DMS153 treated with DMSO at 0.1 percent for 48 hours (cell line): Measurements from ENCODE around the gene PADI2.
A peak's percentile ranks its signal among the peaks of the same experiment; 100 is the strongest.

ENCODE experiments used
- DNase-seq: peaks from one replicate; lab custom pipeline; 2025; ENCODE audit not compliant: unreplicated experiment; lab: John Stamatoyannopoulos, UW

The PADI2 gene

GRCh38 chr1:17140279-17140678 is 21.0 kb upstream of the PADI2 start:
- no peak for DNase-seq

DNA sequence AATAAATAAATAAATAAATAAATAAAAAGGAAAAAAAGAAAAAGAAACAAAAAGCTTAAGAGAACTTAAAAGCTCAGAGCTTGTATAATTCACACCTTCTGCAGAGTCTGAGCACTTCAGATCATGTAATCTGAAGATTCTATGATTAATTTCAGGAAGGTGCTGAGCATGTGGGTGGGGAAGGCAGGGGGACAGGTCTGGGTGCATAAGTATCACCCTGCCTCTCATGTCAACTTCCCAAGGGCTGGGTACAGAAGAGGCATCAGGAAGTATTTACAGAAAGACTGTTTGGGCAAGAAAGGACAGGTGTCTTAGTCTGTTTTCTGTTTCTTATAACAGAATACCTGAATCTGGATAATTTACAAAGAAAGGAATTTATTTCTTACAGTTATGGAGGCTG is 20.4 kb upstream of the PADI2 start:
- no peak for DNase-seq

DNA sequence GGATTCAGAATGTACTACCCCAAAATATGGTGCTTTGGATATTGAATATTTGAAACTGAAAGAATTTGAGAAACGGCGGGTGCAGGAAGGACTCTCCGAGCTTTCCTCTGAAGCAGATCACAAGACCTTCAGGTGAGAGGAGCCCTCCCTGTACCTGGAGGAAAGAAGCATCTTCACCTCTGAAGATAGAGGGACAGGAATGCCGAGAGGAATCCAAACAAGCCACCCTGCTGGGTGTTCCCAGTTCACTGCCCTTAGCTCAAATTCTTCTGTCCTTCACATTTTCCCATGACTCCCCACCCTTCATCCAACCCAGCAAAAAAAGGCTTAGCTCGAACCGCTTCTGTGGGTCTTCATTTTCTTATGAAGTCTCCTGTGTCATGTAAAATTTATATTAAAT is 18.2 kb upstream of the PADI2 start:
- no peak for DNase-seq

- DNase-seq, result no peak
Measured at GRCh38 chr1:17136936-17137335, 17.7 kb upstream of the PADI2 start.

DNA sequence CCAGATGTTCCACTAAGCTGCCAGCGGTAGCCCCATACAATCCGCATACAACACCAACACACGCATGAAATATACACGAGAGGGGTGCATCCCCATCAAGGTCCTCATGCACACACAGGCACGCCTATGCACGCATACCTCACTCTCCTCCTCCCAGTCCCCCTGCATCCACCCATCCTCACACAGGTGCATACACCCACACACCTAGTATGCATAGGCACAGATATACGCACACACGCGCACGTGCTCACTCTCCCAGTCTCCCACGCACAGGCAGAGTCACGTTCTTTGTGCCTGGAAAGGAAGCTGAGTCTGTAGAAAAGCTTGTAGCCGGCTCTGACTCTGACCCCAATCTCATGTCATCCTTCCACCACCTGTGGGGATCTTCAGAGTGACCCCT is 16.9 kb upstream of the PADI2 start:
- DNase-seq, result no peak

GRCh38 chr1:17135530-17135929 is 16.3 kb upstream of the PADI2 start:
- peak; percentile 48 for DNase-seq

DNA sequence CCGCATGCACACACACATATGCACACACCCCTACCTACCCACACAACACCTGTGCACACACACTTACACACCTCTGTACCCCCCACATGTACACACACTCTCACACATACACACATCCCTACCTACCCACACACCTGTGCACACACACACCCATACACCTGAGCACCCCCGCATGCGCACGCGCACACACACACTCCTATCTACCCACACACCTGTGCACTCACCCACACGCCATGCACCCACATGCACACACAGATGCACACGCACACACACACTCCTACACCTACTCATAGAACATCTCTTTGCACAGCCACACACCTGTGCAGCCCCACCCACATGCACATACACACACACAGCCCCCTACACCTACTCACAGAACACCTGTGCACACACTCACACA is 15.5 kb upstream of the PADI2 start:
- DNase-seq, result no peak

GRCh38 chr1:17134034-17134433 is 14.8 kb upstream of the PADI2 start:
- DNase-seq, result no peak

DNA sequence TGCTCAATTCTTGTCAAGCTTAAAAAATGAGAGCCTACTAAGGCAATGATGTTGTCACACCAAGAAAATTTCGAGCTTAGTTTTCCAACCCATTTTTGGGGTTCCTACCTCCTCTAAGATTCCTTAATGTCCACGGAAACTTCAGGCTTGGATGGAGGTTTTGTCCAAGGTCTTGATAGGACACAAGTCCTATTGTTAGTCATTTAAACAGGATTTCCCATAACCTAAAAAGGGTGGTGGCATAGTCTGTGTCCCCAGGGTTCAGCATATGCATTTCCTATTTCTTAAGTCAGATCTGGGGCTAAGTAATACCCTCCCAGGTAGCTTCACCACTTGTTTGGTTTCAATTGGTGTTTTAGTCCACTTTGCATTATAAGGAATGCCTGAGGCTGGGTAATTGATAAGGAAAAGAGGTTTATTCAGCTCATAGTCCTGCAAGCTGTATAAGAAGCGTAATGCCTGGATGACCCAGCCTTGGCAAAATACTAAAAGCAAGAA is 10.9 kb upstream of the PADI2 start:
- DNase-seq, result no peak

DNA sequence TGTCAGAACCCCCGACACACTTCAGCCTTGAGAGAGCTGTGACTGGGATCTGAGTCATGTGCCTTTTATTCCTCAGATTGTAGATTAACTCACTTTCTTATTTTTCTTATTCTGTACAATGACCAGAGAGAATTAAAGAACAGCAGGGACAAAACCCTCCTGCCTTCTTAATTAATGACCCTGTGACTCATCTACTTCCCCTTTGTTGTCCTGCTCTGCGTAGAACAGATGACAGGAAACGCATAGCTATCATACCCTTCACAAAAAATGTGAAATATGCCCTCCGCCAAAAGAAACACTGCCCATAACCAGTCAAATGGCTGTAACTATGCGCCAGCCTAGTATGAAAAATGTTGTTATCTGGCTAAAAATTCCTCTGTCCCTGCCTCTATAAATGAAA is 9.1 kb upstream of the PADI2 start:
- DNase-seq, result peak; percentile 15

GRCh38 chr1:17125756-17126237 is 6.5 kb upstream of the PADI2 start:
- DNase-seq, result peak; percentile 66

GRCh38 chr1:17123196-17124045 is 4.2 kb upstream of the PADI2 start:
- no peak for DNase-seq

DNA sequence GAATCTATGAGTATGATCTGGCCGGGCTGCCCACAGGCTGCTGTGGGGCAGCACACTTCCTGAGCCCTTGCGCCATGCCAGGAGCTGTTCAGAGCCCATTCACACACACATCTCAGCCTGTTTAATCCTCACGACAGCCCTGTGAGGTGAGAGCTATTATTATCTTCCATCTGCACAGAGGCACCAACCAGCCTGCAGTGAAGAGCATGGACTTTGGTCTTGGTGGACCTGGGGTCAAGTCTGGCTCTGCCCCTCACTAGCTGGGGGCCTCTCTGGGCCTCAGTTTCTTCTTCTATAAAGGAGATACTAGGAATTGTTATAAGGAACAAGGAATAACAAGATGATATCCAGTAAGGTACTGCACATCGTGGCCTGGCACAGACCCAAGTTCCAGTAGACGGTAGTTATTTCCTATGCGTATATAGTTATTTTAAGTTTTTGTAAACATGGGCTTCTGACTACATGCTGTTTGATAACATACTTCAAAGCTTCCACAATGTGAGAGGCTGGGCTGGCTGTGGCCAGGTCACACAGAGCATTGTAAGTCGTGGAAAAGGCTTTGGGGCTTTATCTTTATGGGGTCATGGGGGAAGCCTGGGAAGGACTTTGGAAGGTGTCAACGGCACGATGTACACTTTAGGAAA is 3.4 kb upstream of the PADI2 start:
- DNase-seq, result no peak

DNA sequence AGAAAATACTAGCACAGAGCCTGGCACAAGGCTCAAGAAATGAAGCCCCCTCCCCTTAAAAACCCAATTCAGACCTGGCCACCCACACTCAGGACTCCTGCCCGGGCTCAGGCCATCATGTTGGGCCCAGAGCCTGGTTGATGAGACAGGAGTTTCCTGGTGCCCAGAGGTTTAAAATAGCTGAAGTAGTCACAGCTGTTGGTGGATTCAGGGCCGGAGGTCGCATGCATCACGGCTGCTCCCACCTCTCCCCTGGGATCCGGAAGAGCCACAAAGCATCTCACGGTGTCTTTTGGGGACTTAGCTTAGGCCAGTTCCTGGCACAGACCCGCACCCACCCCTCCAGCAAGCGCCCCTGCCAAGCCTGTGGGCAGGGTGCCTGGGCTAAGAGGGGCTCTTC is 2.6 kb upstream of the PADI2 start:
- DNase-seq, result no peak

DNA sequence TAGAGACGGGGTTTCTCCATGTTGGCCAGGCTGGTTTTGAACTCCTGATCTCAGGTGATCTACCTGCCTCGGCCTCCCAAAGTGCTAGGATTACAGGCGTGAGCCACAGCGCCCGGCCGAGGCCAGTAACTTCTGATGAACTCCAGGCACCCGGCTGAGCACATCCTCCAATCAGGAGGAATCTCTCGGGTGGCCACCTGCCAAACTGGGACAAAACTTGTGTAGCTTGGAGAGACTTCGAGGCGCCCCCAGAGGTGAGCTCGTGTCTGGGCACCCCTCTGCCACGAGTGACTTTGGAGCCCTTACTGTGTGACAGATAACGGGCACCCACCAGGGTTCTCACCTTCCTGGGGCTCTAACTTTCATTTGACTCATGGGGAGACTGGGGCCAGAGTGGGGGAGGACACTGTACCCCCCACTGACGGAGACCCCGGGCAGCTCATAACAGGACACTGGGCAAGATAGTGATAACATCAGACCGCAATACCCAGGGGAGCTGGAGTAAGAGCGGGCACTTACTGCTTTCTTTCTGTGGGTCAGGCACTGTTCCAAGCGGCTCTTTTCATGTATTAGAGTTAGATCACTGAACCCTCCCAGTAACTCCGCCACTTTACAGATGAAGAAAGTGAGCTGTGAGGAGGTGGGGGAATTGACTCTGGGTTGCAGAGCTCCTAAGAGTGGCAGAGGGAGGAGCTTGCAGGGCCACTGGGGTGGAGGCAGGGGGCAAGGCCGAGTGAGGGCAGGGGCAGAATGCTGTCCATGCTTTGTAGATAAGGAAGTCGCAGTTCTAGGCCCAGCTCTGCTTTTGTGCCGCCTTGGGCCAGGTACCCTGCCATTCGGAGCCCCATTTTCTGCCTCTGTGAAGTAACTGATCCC is 1.9 kb upstream of the PADI2 start:
- DNase-seq, result no peak

GRCh38 chr1:17120481-17120877 is 1.2 kb upstream of the PADI2 start:
- DNase-seq, result no peak

- no peak for DNase-seq
Measured at GRCh38 chr1:17119773-17120480, 676 bp upstream of the PADI2 start.

DNA sequence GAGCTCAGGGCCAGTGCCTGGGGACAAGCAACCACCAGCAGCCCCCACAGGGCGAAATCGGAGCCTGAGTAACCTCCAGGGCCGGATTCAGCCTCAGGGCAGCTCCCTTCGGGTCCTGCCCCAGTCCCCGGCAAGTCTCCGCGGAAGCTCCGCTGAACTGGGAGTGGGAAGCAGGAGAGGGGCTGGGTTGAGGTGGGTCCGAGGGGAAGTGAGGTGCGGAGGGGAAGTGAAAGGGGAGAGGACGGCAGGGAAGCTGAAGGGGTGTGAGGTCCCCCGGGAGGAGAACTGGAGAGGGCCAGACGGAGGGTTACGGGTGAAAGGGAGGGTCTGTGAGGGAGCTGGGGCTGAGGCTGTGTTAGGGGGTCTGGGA is 560 bp downstream of the PADI2 start:
- DNase-seq, result no peak

- DNase-seq, result no peak
Measured at GRCh38 chr1:17118268-17118667, 983 bp downstream of the PADI2 start.

- DNase-seq, result no peak
Measured at GRCh38 chr1:17117451-17118265, 1.6 kb downstream of the PADI2 start.
